K562 (cell line): Measurements from ENCODE around the gene EEF1A1. TPM values are rescaled to one million over a fixed set of nuclear protein-coding genes. Genes with fewer than 3 reads are reported as not detected.

Experiments
- ARID1B ChIP-seq: fragments of 450-650 bp; IDR thresholded peaks from 2 replicates; pipeline ENCODE4 v1.6.1; 2016; ENCODE audit warnings: antibody characterized with exemption, mild to moderate bottlenecking, inconsistent platforms
- BRF2 ChIP-seq: IDR thresholded peaks from 3 replicates; pipeline ENCODE4 v1.6.1; 2011; ENCODE audit warnings: borderline replicate concordance, mild to moderate bottlenecking; ENCODE audit not compliant: insufficient read length, insufficient read depth
- E2F1 ChIP-seq: sonication (generic); formaldehyde crosslinking; IDR thresholded peaks from 2 replicates; pipeline ENCODE4 v1.8.1; 2023; ENCODE audit warnings: mild to moderate bottlenecking, missing genetic modification reagents, moderate library complexity
- FOS ChIP-seq: IDR thresholded peaks from 3 replicates; pipeline ENCODE4 v1.6.1; 2011; ENCODE audit not compliant: insufficient read length; ENCODE audit errors: extremely low read depth
- HBP1 ChIP-seq: fragments of 450-650 bp; formaldehyde crosslinking; IDR thresholded peaks from 2 replicates; pipeline ENCODE4 v1.4.0; 2022; ENCODE audit warnings: missing genetic modification characterization
- IRF9 ChIP-seq: fragments of 450-650 bp; IDR thresholded peaks from 2 replicates; pipeline ENCODE4 v1.6.1; 2016; ENCODE audit warnings: missing biosample characterization, missing genetic modification characterization
- L3MBTL2 ChIP-seq: fragments of 450-650 bp; IDR thresholded peaks from 2 replicates; pipeline ENCODE4 v1.6.1; 2016; ENCODE audit warnings: mild to moderate bottlenecking, moderate library complexity
- LEF1 ChIP-seq: fragments of 450-650 bp; IDR thresholded peaks from 2 replicates; pipeline ENCODE4 v1.6.1; 2016; ENCODE audit warnings: mild to moderate bottlenecking
- PML ChIP-seq: IDR thresholded peaks from 2 replicates; pipeline ENCODE4 v1.6.1; 2012; ENCODE audit warnings: low read length, inconsistent platforms
- PRDM10 ChIP-seq: fragments of 450-650 bp; IDR thresholded peaks from 2 replicates; pipeline ENCODE4 v1.6.1; 2018; ENCODE audit not compliant: partially characterized antibody
- PRMT5 ChIP-seq: sonication (generic); formaldehyde crosslinking; IDR thresholded peaks from 2 replicates; pipeline ENCODE4 v1.5.0; 2020; ENCODE audit warnings: missing genetic modification reagents
- RBFOX2 ChIP-seq: fragments of 200-400 bp; formaldehyde crosslinking; IDR thresholded peaks from 2 replicates; pipeline ENCODE4 v1.6.1; 2017; ENCODE audit warnings: low read depth, mild to moderate bottlenecking, low read length, moderate library complexity
- RBM15 ChIP-seq: fragments of 200-400 bp; formaldehyde crosslinking; IDR thresholded peaks from 2 replicates; pipeline ENCODE4 v1.6.1; 2018; ENCODE audit warnings: mild to moderate bottlenecking, low read length, moderate library complexity; ENCODE audit not compliant: insufficient read depth
- RBM17 ChIP-seq: fragments of 200-400 bp; formaldehyde crosslinking; IDR thresholded peaks from 2 replicates; pipeline ENCODE4 v1.6.1; 2017; ENCODE audit warnings: low read depth, mild to moderate bottlenecking, low read length, borderline replicate concordance
- SMAD3 ChIP-seq: fragments of 450-650 bp; formaldehyde crosslinking; conservative IDR thresholded peaks from 2 replicates; pipeline ENCODE4 v1.4.0; 2020; ENCODE audit warnings: mild to moderate bottlenecking
- SREBF2 ChIP-seq: sonication (generic); formaldehyde crosslinking; IDR thresholded peaks from 2 replicates; pipeline ENCODE4 v1.4.0; 2020; ENCODE audit warnings: mild to moderate bottlenecking, missing genetic modification reagents
- SUPT5H ChIP-seq: fragments of 450-650 bp; IDR thresholded peaks from 2 replicates; pipeline ENCODE4 v1.6.1; 2016
- TARDBP ChIP-seq: fragments of 450-650 bp; IDR thresholded peaks from 2 replicates; pipeline ENCODE4 v1.6.1; 2016
- USF2 ChIP-seq: sonication (generic); formaldehyde crosslinking; IDR thresholded peaks from 2 replicates; pipeline ENCODE4 v1.5.0; 2020; ENCODE audit warnings: missing genetic modification reagents
- polyA plus RNA-seq, 8 experiments: library from polyadenylated mRNA; depleted of rRNA in 4 of 8; stranded (reverse) in 5 of 8; unstranded in 3 of 8; fragments of >200 nt; fragmentation: Nextera tagmentation in 2 of 8; fragmentation: Illumina TruSeq in 1 of 8; extraction: Ambion mirVana in 2 of 8; extraction: Trizol in 1 of 8; gene quantifications; 2 replicates each; pipeline versions ENCODE4 v1.2.1 to v1.2.3, GENCODE V29; 2011 to 2014; ENCODE audit warnings: inconsistent platforms in 1 of 8, missing spikeins in 1 of 8
- total RNA-seq, 7 experiments: library from RNA; depleted of rRNA in 6 of 7; stranded (reverse); fragments of >200 nt in 6 of 7; fragmentation: Illumina TruSeq in 2 of 7; extraction: Trizol in 2 of 7; gene quantifications; 2 replicates each; pipeline versions ENCODE4 v1.2.1 to v1.2.3, GENCODE V29; 2011 to 2021; ENCODE audit warnings: low replicate concordance in 1 of 7

Gene EEF1A1
- total and polyA plus RNA-seq, 9 of the 15 experiments (the other 6 are each of a cell fraction or from before 2014, with no cell fraction given): 6,453 to 17,323 (median 11,082) TPM

- TF ChIP-seq HBP1 (CRISPR knock-in tag) (peak; percentile 19; the same call in 1 of the 2 replicates), PRDM10 (no peak), LEF1 (no peak), L3MBTL2 (no peak), RBM15 (0 out of 2 replicates have a peak, but pooled peaks have one; percentile 37), IRF9 (no peak), SMAD3 (CRISPR knock-in tag) (0 out of 2 replicates have a peak, but pooled peaks have one; percentile 20), PML (no peak), E2F1 (CRISPR knock-in tag) (peak; percentile 95), TARDBP (no peak), RBM17 (no peak), RBFOX2 (no peak), SREBF2 (0 out of 2 replicates have a peak, but pooled peaks have one; percentile 53), USF2 (CRISPR knock-in tag) (no peak), FOS (no peak), SUPT5H (peak; percentile 4), PRMT5 (CRISPR knock-in tag) (peak; percentile 60; the same call in 1 of the 2 replicates), ARID1B (no peak), BRF2 (no peak)
Measured at GRCh38 chr6:73519926-73520687, 725 bp downstream of the EEF1A1 start (continued).
